Suppressor macrophage (primary cell): ENCODE measurements around the gene NEURL3.
A peak's percentile ranks its signal among the peaks of the same experiment; 100 is the strongest.

Experiments used
- DNase-seq, 4 experiments: peaks; one replicate each; pipeline ENCODE4 v3.0.0-alpha.2; 2020 to 2022

The NEURL3 gene

GRCh38 chr2:96527286-96528005, 22.3 kb upstream of the NEURL3 start:
- DNase-seq: peak in 2 of 4 experiments; percentile 42 to 48

GRCh38 chr2:96526615-96527285, 21.6 kb upstream of the NEURL3 start:
- DNase-seq: no peak

GRCh38 chr2:96526101-96526591, 21.0 kb upstream of the NEURL3 start:
- DNase-seq: no peak

DNA sequence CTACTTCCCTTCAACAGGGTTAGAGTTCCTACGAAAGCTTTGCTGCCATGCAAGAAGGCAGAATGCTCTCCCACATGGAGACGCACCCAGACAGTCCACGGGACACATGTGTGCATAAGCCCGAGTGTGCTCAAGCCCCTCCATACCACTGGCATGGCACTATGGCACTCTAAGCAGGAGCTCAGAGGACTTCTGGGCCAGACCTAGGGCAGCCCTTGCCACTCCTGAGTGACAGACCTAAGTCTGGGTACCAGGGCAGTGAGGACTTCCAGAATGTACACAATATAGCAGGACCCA, 20.0 kb upstream of the NEURL3 start:
- DNase-seq: no peak

GRCh38 chr2:96524482-96525210, 19.5 kb upstream of the NEURL3 start:
- DNase-seq: no peak

- no peak for DNase-seq
Observed at GRCh38 chr2:96523659-96524481, 18.7 kb upstream of the NEURL3 start.

DNA sequence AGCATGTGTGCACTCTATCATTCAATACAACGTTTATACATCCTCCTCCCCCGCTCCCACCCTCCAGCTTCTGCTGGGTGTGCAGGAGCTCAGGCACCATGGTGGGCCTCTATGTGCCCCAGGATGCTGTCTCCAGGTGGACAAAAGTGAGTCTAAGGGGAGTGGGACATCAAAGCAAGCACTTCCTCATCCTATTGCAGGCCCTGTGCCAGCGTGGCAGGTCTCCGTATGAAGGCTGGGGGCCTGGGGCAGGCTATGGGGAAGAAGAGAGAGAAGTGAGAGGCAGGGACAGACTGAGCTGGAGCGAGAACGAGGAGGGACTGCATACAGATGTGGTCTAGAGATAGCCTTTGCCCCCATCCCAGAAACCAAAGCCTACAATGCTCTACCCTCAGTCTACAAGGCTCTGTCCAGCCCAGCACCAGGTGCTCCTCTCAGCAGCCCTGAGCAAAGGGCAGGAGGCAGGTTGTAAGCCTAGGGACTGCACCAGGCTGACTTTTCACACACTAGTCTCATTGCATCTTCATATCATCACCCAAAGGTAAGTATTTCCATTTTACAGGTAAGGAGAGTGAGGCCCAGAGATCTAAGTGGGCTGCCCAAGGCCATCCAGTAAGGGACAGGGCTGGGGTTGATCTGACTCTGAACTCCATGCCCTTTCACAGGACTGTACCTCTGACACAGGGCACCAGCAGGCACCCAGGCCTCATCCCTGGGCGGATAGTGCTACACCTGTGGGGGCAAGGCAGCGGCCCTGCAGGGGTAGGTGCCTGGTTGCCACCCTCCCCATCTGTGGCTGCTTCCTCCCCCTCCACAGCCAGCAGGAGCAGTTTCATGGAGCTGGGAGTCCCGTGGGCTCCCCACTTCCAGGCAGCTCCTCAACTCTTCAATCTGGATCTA, 17.4 kb upstream of the NEURL3 start:
- DNase-seq: no peak

GRCh38 chr2:96521219-96521618, 16.1 kb upstream of the NEURL3 start:
- no peak for DNase-seq

- DNase-seq: no peak
Observed at GRCh38 chr2:96520697-96521096, 15.5 kb upstream of the NEURL3 start.

GRCh38 chr2:96520231-96520630, 15.1 kb upstream of the NEURL3 start:
- no peak for DNase-seq

DNA sequence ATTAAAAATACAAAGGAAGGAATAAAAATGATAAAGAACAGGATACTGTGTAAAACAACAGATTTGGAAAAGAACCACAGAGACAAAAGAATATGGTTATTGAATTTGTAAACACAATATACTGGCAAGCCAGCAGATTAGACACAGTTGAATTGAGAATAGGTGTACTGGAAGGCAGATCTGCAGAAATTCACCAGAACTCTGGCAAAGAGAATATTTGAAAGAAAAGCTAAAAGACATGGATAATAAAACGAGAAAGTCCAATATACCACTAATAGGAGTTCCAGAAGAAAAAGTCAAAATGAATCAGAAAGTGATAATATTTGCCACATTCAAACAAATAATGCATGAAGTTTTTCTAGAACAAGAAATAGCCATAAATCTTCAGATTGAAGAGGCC, 11.9 kb upstream of the NEURL3 start:
- no peak for DNase-seq

DNA sequence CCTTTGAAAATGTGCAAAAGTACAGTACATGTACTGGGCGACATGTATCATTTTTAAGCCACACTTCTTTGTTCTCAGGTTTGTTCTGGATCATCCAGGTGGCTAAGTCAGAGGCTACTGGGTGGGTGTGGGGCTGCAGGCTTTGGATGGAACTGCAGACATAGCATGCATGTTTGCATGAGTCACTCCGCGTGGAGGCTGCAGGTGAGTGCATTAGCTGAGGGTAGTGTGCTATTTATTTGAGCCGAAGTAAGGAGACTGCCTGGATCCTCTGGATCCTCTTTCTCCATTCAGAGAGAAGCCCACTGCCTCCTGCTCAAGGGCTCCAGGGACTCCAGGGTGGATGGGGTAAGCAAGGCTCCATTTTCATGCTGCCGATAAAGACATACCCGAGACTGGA, 9.4 kb upstream of the NEURL3 start:
- DNase-seq: no peak

GRCh38 chr2:96512341-96512740, 7.2 kb upstream of the NEURL3 start:
- no peak for DNase-seq

GRCh38 chr2:96511851-96512250, 6.7 kb upstream of the NEURL3 start:
- no peak for DNase-seq

GRCh38 chr2:96510931-96511595, 5.9 kb upstream of the NEURL3 start:
- DNase-seq: no peak

DNA sequence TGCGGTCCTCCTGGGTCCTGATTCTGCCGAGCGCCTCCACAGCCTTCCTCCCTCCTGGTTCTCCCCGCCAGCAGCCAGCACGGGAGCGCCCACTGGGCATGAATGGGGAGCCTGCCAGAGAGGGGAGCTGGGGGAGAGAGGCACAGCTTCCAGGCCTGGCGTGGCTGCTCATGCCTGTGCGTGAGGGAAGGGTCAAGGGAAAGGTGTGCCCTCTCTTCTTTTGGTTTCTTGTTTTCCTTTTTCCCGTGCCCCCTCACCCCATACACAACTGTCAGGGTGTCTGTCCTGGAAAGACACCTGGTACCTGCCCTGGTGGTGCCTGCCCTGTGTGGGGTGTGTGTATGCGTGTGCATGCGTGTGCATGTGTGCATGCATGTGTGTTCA, 4.7 kb upstream of the NEURL3 start:
- no peak for DNase-seq

- DNase-seq: peak; percentile 88 to 93 (median 92)
Observed at GRCh38 chr2:96509114-96509846, 4.1 kb upstream of the NEURL3 start.

- DNase-seq: no peak
Observed at GRCh38 chr2:96508521-96509113, 3.5 kb upstream of the NEURL3 start.

GRCh38 chr2:96507957-96508520, 2.9 kb upstream of the NEURL3 start:
- DNase-seq: peak; percentile 78 to 91 (median 86)

- DNase-seq: no peak
Observed at GRCh38 chr2:96506907-96507240, 1.7 kb upstream of the NEURL3 start.
